Right ventricle myocardium inferior (tissue), 1 donor: ENCODE measurements around the gene AK1. TPM values are rescaled to one million over a fixed set of nuclear protein-coding genes. Genes with fewer than 3 reads are reported as not detected.
"Not testable (repeated sequence)": the region's sequence is repeated elsewhere in the genome, so short reads cannot be mapped to it uniquely, and the experiment has no call there.

Source experiments
- ATAC-seq: fragments of 200-7000 bp; cut with Tn5 transposase; one replicate; pipeline ENCODE4 v1.9.1; 2020; ENCODE audit warnings: mild to moderate bottlenecking, moderate library complexity
- DNase-seq: peaks from one replicate; pipeline ENCODE4 v3.0.0; 2021; ENCODE audit errors: missing footprints
- intact Hi-C: fragments of 100-400 bp; cut with DNase I; formaldehyde crosslinking; loops from one replicate; pipeline ENCODE4 v1.11.0; 2022
- total RNA-seq: library from RNA; stranded (reverse); fragmentation: NEBNext Ultra II Directional; extraction: Animal tissue kit (Norgen Biotek cat#: 25700); gene quantifications from one replicate; pipeline ENCODE4 v1.2.1, GENCODE V29; 2021
- donor health status: DM: no; HTN: yes; CAD: no; lungs with severe emphysema.

Gene AK1
- total RNA-seq, 1 donor from 2014 or later, result 880 TPM

DNA sequence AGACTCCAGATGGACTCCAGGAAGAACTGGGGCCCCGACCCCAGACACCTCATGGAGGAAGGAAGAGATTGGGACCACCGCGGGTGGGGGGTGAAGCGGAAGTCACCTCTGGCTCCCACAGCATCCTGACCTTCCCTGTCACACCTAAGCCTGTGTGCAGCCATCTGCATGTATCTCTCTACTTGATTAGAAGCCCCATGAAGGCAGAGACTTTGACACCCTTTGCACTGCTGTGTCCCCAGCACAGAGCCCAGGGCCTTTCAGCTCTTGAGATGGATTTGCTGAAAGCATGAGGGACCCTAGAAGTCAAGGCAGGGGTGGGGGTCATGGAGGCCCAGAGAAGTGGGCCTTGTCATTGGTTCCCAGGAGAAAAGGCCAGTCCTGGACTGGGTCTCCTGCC lies 20.2 kb downstream of the AK1 start:
- intact Hi-C loops, result loop anchor here (2.0 to 5.0 kb wide), 2 partner anchors 18 to 95 kb away; no protein-coding TSS in a partner anchor
- ATAC-seq (no peak), DNase-seq (no peak)

DNA sequence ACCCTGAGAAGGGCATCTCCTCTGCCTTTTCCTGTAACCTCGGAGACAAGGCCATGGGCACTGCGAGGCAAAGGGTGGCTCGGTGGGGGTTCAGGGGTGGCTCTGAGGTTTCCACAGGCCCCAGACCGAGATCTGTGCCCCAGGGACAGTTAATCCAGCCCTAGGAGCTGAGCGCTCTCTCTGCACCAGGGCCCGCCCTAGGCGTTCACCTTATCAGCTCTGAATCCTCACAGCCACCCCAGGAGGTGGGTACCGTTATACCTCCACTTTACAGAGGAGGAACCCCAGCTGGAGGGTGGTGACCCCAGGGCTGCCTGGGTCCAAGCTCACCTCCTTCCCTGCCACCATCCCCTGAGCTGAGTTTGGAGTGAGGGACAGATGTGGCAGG lies 20.8 kb downstream of the AK1 start:
- intact Hi-C loops, result loop anchor here (2.0 to 5.0 kb wide), 2 partner anchors 18 to 94 kb away; no protein-coding TSS in a partner anchor

GRCh38 chr9:127856094-127856728 lies 21.3 kb downstream of the AK1 start:
- ATAC-seq, result no peak
- DNase-seq, result peak; percentile 55
- intact Hi-C loops, result loop anchor here (2.0 to 5.0 kb wide), 2 partner anchors 17 to 94 kb away; no protein-coding TSS in a partner anchor

More for the DNA sequence above, 20.8 kb downstream of the AK1 start:
- DNase-seq, result no peak
- ATAC-seq, result no peak

DNA sequence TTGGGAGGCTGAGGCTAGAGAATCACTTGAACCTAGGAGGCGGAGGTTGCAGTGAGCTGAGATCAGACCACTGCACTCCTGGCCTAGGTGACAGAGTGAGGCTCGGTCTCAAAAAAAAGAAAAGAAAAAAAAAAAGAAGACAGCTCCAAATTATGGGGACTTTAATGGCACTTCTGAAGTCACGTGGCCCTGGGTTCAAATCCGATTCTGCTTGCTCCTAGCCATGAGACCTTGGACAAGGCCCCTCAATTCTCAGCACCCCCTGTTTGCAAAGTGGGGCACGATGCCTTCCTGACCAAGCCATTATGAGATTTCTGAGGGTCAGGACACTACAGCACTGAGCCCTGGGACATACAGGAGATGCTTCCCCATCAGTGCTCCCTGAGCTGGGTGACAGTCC lies 22.0 kb downstream of the AK1 start:
- no peak for DNase-seq
- ATAC-seq, result no peak
- intact Hi-C loops, result loop anchor here (5.0 kb wide), 1 partner anchor 93 kb away; no protein-coding TSS in a partner anchor

DNA sequence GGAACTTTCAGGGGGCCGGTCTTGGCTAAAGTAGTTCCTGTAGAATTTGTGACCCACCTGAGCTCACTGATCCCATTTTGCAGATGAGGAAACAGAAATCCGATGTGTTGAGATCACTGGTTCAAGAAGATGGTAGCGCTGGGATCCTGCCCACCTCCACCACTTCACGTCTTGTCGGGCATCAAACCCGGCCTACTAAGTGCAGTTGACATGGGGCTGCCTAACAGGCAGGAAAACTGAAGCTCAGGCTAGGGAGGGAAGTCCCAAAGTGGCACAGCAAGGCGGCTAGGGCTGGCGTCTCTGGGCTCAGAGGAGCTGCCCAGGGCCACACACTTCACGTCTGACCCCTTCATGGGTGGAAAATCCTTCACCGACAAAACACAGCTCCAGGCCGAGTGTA lies 22.5 kb downstream of the AK1 start:
- intact Hi-C loops, result loop anchor here (5.0 kb wide), 1 partner anchor 93 kb away; no protein-coding TSS in a partner anchor
- DNase-seq (no peak), ATAC-seq (no peak)

- peak; percentile 69 for ATAC-seq
- intact Hi-C loops, result no loop called here
- peak; percentile 90 for DNase-seq
Measured at GRCh38 chr9:127854184-127854806, 23.2 kb downstream of the AK1 start, which contains the start of gene ENG. Gene ENG (minus strand): TSS chr9:127854658. CDS start chr9:127854355, 303 bp downstream.

- ATAC-seq (peak; percentile 1), DNase-seq (no peak)
- intact Hi-C loops, result no loop called here
Measured at GRCh38 chr9:127853312-127854183, 23.9 kb downstream of the AK1 start.

- intact Hi-C loops, result no loop called here
- DNase-seq (no peak), ATAC-seq (no peak)
Measured at GRCh38 chr9:127852829-127853228, 24.6 kb downstream of the AK1 start.

DNA sequence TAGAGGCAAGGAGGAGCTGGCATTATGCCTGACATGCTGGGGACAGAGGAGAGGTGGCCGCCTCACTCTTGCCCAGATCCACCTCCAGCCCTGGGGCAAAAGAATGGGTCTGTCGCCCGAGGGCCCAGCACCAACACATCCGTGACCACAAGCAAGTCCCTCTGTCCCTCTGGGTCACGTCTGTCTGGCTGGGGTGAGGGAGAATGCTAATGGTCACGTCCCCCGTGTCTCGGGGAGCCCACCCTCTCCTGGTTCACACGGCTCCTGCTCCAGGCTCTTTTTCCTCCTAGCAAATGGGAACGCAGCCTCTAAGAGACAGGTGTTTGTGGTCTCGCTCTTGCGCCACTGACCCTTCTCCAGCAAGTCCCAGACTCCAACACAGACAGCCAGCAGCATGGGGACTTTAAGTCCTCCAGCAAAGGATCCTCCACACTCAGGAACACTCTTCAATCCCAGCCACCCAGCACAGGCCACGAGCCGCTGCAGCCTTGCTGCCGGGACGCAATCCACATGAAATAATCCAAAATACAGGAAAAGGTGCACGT lies 27.1 kb downstream of the AK1 start:
- ATAC-seq (no peak), DNase-seq (no peak)
- intact Hi-C loops, result no loop called here

- DNase-seq, result no peak
- ATAC-seq, result no peak
- intact Hi-C loops, result loop anchor here (1.0 kb wide), 1 partner anchor 11 kb away; no protein-coding TSS in a partner anchor
Measured at GRCh38 chr9:127848756-127849504, 28.5 kb downstream of the AK1 start.

DNA sequence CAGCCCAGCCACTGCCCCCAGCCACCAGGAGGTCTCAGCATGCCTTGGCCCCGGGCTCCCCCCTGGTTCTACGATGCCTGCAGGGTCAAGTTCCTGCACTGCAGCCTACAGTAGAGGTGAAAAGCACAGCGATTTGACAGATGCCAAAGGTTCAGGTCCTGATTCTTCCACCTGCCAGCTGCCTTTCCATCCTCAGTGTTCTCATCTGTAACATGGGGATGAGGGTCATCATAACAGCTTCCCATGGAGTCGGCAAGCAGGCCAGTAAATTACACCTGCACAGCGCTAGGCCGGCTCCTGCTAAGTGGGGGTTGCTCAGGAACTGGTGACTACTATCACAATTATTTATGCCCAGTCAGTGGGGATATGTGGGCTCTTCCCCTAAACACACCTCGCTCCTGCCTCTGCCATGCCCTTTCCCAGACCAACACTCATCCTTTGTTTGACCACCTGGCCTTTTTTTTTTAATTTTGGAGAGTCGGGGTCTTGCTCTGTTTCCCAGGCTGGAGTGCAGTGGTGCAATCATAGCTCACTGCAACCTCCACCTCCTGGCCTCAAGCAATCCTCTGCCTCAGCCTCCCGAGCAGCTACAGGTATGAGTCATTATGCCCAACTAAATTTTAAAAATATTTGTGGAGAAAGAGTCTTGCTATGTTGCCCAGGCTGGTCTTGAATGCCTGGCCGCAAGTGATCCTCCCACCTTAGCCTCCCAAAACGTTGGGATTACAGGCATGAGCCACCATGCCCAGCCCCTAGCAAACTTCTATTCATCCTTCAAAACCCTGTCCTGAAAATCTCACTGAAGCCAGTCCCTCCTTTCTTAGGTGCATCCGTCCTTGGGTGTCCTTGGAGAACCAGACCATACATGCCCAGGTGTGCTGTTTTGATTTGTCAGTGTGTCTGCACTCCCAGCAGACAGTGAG lies 29.4 kb downstream of the AK1 start:
- intact Hi-C loops, result loop anchor here (1.0 kb wide), 1 partner anchor 12 kb away; no protein-coding TSS in a partner anchor
- ATAC-seq, result no peak
- DNase-seq, result no peak

GRCh38 chr9:127847178-127847510 lies 30.3 kb downstream of the AK1 start:
- intact Hi-C loops, result no loop called here
- ATAC-seq, result peak; percentile 37
- no peak for DNase-seq

GRCh38 chr9:127846443-127847177 lies 30.9 kb downstream of the AK1 start:
- ATAC-seq, result peak; percentile 51
- intact Hi-C loops, result no loop called here
- peak; percentile 84 for DNase-seq

DNA sequence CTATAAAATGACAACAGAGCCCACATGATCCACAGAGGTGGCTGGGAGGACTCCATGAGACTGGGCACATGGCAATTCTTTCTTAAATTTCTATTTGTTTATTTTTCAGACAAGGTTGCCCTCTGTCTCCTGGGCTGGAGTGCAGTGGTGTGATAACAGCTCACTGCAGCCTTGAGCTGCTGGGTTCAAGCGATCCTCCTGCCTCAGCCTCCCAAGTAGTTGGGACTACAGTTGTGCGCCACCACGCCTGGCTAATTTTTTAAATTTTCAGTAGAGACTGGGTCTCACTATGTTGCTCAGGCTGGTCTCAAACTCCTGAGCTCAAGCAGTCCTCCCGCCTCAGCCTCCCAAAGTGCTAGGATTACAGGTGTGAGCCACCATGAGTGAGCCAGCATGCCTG lies 31.9 kb downstream of the AK1 start:
- intact Hi-C loops, result loop anchor here (2.0 kb wide), 1 partner anchor 13 kb away; no protein-coding TSS in a partner anchor
- ATAC-seq, DNase-seq: not testable (repeated sequence)

DNA sequence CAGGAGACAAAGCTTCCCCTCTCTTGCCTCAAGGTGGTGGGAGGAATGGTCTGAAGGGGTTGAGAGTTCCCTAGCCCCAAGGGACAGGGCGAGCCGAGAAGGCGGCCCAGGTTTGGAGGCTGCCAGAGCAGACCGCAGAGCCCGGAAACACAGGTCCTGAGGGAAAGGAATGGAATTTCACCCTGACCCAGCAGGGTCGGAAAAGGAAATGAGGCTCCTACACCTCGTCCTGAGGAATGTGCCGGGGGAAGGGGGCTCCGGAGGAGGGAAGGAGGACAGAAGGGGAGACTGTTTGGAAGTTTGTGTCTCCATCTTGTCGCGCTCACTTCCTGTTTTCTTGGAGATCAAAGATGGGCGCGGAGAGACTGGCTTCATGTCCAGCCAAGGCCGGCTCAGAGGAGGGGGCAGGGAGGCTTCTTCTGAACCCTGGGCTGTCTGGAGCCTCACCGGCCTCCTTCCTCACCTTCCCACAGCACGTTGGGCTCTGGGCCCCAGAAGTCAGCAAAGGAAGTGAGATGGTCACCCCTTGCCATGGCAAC lies 32.6 kb downstream of the AK1 start:
- peak; percentile 27 for ATAC-seq
- DNase-seq, result no peak
- intact Hi-C loops, result loop anchor here (2.0 kb wide), 1 partner anchor 14 kb away; no protein-coding TSS in a partner anchor

GRCh38 chr9:127841087-127841835 lies 36.2 kb downstream of the AK1 start:
- ATAC-seq (no peak), DNase-seq (no peak)
- intact Hi-C loops, result no loop called here
